GM12878 (cell line): ENCODE measurements around the gene RP9. TPM values are rescaled to one million over a fixed set of nuclear protein-coding genes. Genes with fewer than 3 reads are reported as not detected.
A peak's percentile ranks its signal among the peaks of the same experiment; 100 is the strongest.

Experiments used
- ASH2L ChIP-seq: fragments of 300-600, 200-600 bp; sonication (generic); IDR thresholded peaks from 2 replicates; pipeline ENCODE4 v1.6.1; 2017; ENCODE audit warnings: low read depth, mild to moderate bottlenecking, borderline replicate concordance
- BACH1 ChIP-seq: fragments of 450-650 bp; IDR thresholded peaks from 2 replicates; pipeline ENCODE4 v1.6.1; 2017; ENCODE audit warnings: mild to moderate bottlenecking, borderline replicate concordance
- CBX5 ChIP-seq: sonication (generic); IDR thresholded peaks from 2 replicates; pipeline ENCODE4 v1.6.1; 2016; ENCODE audit warnings: low read depth, moderate library complexity, mild to moderate bottlenecking, inconsistent platforms
- CEBPZ ChIP-seq: fragments of 150-350 bp; IDR thresholded peaks from 2 replicates; pipeline ENCODE4 v1.6.1; 2016; ENCODE audit warnings: low read depth, low read length
- CHD2 ChIP-seq: IDR thresholded peaks from 2 replicates; pipeline ENCODE4 v1.6.1; 2011; ENCODE audit warnings: low read depth, low read length, improper control_type of control experiment, borderline replicate concordance
- CREM ChIP-seq: IDR thresholded peaks from 2 replicates; pipeline ENCODE4 v1.6.1; 2014; ENCODE audit warnings: antibody characterized with exemption, low read depth
- EGR1 ChIP-seq, 2 experiments: IDR thresholded peaks; 1 replicate in 1 of 2; 2 replicates in 1 of 2; pipeline ENCODE4 v1.6.1; 2011 to 2012; ENCODE audit warnings: low read depth in 2 of 2, low read length in 2 of 2, borderline replicate concordance in 1 of 2, mild to moderate bottlenecking in 1 of 2, moderate library complexity in 1 of 2
- HCFC1 ChIP-seq: fragments of 150-350 bp; IDR thresholded peaks from 2 replicates; pipeline ENCODE4 v1.6.1; 2014; ENCODE audit warnings: low read length
- IKZF1 ChIP-seq: fragments of 450-650 bp; conservative IDR thresholded peaks from 2 replicates; pipeline ENCODE4 v1.6.1; 2017; ENCODE audit warnings: antibody characterized with exemption, mild to moderate bottlenecking
- NR2C1 ChIP-seq: fragments of 450-650 bp; IDR thresholded peaks from 2 replicates; pipeline ENCODE4 v1.6.1; 2017; ENCODE audit warnings: antibody characterized with exemption, mild to moderate bottlenecking, moderate library complexity
- POLR2A ChIP-seq: IDR thresholded peaks from 2 replicates; pipeline ENCODE4 v1.6.1; 2011; ENCODE audit warnings: low read depth, mild to moderate bottlenecking, low read length
- POLR2AphosphoS5 ChIP-seq: IDR thresholded peaks from 2 replicates; pipeline ENCODE4 v1.6.1; 2011; ENCODE audit warnings: mild to moderate bottlenecking, low read length, inconsistent platforms
- RB1 ChIP-seq: fragments of 450-650 bp; formaldehyde crosslinking; IDR thresholded peaks from 2 replicates; pipeline ENCODE4 v1.6.1; 2017; ENCODE audit warnings: mild to moderate bottlenecking, borderline replicate concordance
- RBBP5 ChIP-seq: fragments of 200-600 bp; sonication (generic); conservative IDR thresholded peaks from 2 replicates; pipeline ENCODE4 v1.6.1; 2016
- SMC3 ChIP-seq: IDR thresholded peaks from 2 replicates; pipeline ENCODE4 v1.6.1; 2011; ENCODE audit warnings: low read length, improper control_type of control experiment, borderline replicate concordance
- SPI1 ChIP-seq: IDR thresholded peaks from 2 replicates; pipeline ENCODE4 v1.6.1; 2011; ENCODE audit warnings: low read depth, mild to moderate bottlenecking, low read length, moderate library complexity, borderline replicate concordance; ENCODE audit not compliant: insufficient read depth
- TAF1 ChIP-seq: IDR thresholded peaks from 2 replicates; pipeline ENCODE4 v1.6.1; 2011; ENCODE audit warnings: mild to moderate bottlenecking, low read depth, low read length, borderline replicate concordance
- TCF12 ChIP-seq: IDR thresholded peaks from 2 replicates; pipeline ENCODE4 v1.6.1; 2011; ENCODE audit warnings: low read depth, mild to moderate bottlenecking, low read length
- YY1 ChIP-seq: IDR thresholded peaks from 2 replicates; pipeline ENCODE4 v1.6.1; 2011; ENCODE audit warnings: low read depth, mild to moderate bottlenecking, low read length
- ZZZ3 ChIP-seq: IDR thresholded peaks from 2 replicates; pipeline ENCODE4 v1.6.1; 2011; ENCODE audit warnings: low read depth; ENCODE audit not compliant: control insufficient read depth, insufficient read length
- polyA plus RNA-seq, 11 experiments: library from polyadenylated mRNA; depleted of rRNA in 4 of 11; unstranded in 6 of 11; stranded (reverse) in 5 of 11; fragments of >200 nt; fragmentation: Nextera tagmentation in 4 of 11; fragmentation: Illumina TruSeq in 1 of 11; extraction: Ambion mirVana in 4 of 11; extraction: Trizol in 1 of 11; gene quantifications; 1 replicate in 1 of 11; 2 replicates in 10 of 11; pipeline versions ENCODE4 v1.2.1 to v1.2.3, GENCODE V29; 2011 to 2016; ENCODE audit warnings: inconsistent platforms in 2 of 11, missing spikeins in 2 of 11, low read depth in 1 of 11
- total RNA-seq, 4 experiments: library from RNA; depleted of rRNA in 3 of 4; stranded (reverse); fragments of >200 nt in 3 of 4; fragmentation: Illumina TruSeq in 1 of 4; extraction: Trizol in 1 of 4; gene quantifications; 2 replicates each; pipeline versions ENCODE4 v1.2.1 to v1.2.3, GENCODE V29; 2013 to 2021
- TF ChIP-seq, protein P1 (sequence below), 3 experiments: IDR thresholded peaks in 2 of 3; conservative IDR thresholded peaks in 1 of 3; 2 replicates each; pipeline ENCODE4 v1.5.1; 2011; ENCODE audit warnings: low read depth in 3 of 3, low read length in 3 of 3, mild to moderate bottlenecking in 3 of 3, control low read depth in 2 of 3, moderate library complexity in 2 of 3, inconsistent platforms in 1 of 3, mixed read lengths in 1 of 3; ENCODE audit not compliant: control insufficient read depth in 2 of 3, insufficient read depth in 1 of 3; ENCODE audit errors: extremely low read depth in 1 of 3

Gene RP9
- total and polyA plus RNA-seq, 10 of the 15 experiments (the other 5 are each of a cell fraction or from before 2014, with no cell fraction given) = 7.6 to 25.3 (median 16.9) TPM

DNA sequence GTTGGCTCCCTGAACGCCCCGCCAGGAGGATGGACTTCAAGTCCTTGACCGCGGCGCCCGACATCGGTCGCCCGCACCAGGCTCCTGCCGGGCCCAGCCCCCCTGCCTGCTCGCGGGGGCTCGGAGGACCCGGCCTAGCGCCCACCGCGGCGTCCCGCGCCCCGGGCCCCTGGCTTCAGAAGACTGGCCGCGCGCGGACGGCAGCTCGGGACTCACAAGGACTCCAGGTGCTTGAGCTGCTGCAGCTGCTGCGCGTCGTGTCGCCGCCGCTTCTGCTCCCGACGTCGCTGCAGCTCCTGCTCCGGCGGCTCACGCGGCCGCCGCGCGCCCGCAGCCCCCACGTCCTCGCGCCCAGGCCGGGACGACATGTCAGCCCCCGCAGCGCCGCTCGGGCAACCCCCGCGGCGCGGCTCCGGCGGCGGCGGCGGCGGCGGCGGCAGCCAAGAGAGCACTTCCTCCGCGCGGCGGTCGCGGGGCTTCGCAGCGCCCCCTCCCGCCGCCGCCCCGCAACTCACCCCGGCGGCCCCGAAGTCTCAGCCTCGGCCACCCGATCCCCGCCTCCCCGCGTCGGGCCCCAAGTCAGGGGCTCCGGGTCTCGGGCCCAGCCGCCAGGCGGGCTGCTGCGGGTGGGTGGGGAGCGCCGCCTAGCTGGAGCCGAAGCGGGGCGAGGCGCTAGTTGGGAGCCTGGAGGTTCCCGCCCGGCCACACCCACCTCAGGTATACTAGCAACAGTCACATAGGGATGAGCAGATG, at the start of gene RP9 (continued):
- TF ChIP-seq RBBP5 (no peak), SMC3 (peak; percentile 3; the same call in 1 of the 2 replicates), NR2C1 (peak; percentile 50), SPI1 (peak; percentile 39; the same call in 1 of the 2 replicates), POLR2A (peak; percentile 89), CEBPZ (no peak), YY1 (peak; percentile 94), RB1 (0 out of 2 replicates have a peak, but pooled peaks have one; percentile 54), IKZF1 (peak; percentile 93), ZZZ3 (no peak), EGR1 (IDR thresholded peaks at IDR 0.05; ENCODE audit: borderline replicate concordance in 1 of 2, low read depth in 2 of 2, low read length in 2 of 2) (peak in 1 of 2 experiments; percentile 90; a peak in 2 of 3 replicates), TAF1 (peak; percentile 81), POLR2AphosphoS5 (peak; percentile 68; the same call in 1 of the 2 replicates), CREM (no peak), TCF12 (0 out of 2 replicates have a peak, but pooled peaks have one; percentile 33), CBX5 (0 out of 2 replicates have a peak, but pooled peaks have one; percentile 63), CHD2 (0 out of 2 replicates have a peak, but pooled peaks have one; percentile 3), BACH1 (peak; percentile 76; the same call in 1 of the 2 replicates), HCFC1 (peak; percentile 55; the same call in 1 of the 2 replicates), ASH2L (0 out of 2 replicates have a peak, but pooled peaks have one; percentile 50)
- TF ChIP-seq, protein P1, sequence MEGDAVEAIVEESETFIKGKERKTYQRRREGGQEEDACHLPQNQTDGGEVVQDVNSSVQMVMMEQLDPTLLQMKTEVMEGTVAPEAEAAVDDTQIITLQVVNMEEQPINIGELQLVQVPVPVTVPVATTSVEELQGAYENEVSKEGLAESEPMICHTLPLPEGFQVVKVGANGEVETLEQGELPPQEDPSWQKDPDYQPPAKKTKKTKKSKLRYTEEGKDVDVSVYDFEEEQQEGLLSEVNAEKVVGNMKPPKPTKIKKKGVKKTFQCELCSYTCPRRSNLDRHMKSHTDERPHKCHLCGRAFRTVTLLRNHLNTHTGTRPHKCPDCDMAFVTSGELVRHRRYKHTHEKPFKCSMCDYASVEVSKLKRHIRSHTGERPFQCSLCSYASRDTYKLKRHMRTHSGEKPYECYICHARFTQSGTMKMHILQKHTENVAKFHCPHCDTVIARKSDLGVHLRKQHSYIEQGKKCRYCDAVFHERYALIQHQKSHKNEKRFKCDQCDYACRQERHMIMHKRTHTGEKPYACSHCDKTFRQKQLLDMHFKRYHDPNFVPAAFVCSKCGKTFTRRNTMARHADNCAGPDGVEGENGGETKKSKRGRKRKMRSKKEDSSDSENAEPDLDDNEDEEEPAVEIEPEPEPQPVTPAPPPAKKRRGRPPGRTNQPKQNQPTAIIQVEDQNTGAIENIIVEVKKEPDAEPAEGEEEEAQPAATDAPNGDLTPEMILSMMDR (IDR thresholded peaks at IDR 0.05 in 2 of 3, conservative IDR thresholded peaks at IDR 0.05 in 1 of 3; ENCODE audit: control insufficient read depth in 2 of 3, extremely low read depth in 1 of 3, insufficient read depth in 1 of 3, low read depth in 3 of 3, low read length in 3 of 3) = peak; percentile 36 to 65 (median 52); a peak in 4 of 6 replicates
